NB4 (cell line): ENCODE results near the gene EPSTI1.

Experiments
- DNase-seq: peaks from one replicate; pipeline ENCODE4 v3.0.0; 2010; ENCODE audit warnings: low read depth
- H3K4me3 ChIP-seq: one replicate; pipeline ENCODE4 v1.5.1; 2011; ENCODE audit warnings: mild to moderate bottlenecking, low read depth, low read length, moderate library complexity
- CTCF ChIP-seq: IDR thresholded peaks from one replicate; pipeline ENCODE4 v1.5.1; 2012; ENCODE audit warnings: low read depth, low read length
- MAX ChIP-seq: IDR thresholded peaks from 2 replicates; pipeline ENCODE4 v1.6.1; 2011; ENCODE audit warnings: low read depth, low read length
- MYC ChIP-seq: IDR thresholded peaks from 2 replicates; pipeline ENCODE4 v1.6.1; 2011; ENCODE audit warnings: low read depth, low read length
- POLR2A ChIP-seq: IDR thresholded peaks from 2 replicates; pipeline ENCODE4 v1.6.1; 2011; ENCODE audit warnings: mild to moderate bottlenecking; ENCODE audit not compliant: insufficient read length; ENCODE audit errors: extremely low read depth

The EPSTI1 gene

GRCh38 chr13:43009506-43009905 lies 17.5 kb upstream of the EPSTI1 start:
- no peak overlapping the region for H3K4me3 ChIP-seq
- TF ChIP-seq POLR2A (no peak), CTCF (no peak), MAX (no peak), MYC (no peak)
- DNase-seq, result no peak

GRCh38 chr13:43008596-43008995 lies 16.6 kb upstream of the EPSTI1 start:
- TF ChIP-seq CTCF, result no peak
- no peak for TF ChIP-seq MYC
- TF ChIP-seq MAX, result no peak
- TF ChIP-seq POLR2A, result no peak
- no peak overlapping the region for H3K4me3 ChIP-seq
- DNase-seq, result no peak

- H3K4me3 ChIP-seq, result no peak overlapping the region
- DNase-seq, result no peak
- no peak for TF ChIP-seq CTCF
- TF ChIP-seq POLR2A, result no peak
- TF ChIP-seq MAX, result no peak
- TF ChIP-seq MYC, result no peak
These were observed 15.0 kb upstream of the EPSTI1 start for GRCh38 chr13:43006893-43007631.

GRCh38 chr13:43005460-43006236 lies 13.6 kb upstream of the EPSTI1 start:
- TF ChIP-seq MYC, result no peak
- TF ChIP-seq MAX, result no peak
- TF ChIP-seq POLR2A, result no peak
- TF ChIP-seq CTCF, result no peak
- H3K4me3 ChIP-seq, result no peak overlapping the region
- no peak for DNase-seq

GRCh38 chr13:43003729-43004128 lies 11.7 kb upstream of the EPSTI1 start:
- no peak overlapping the region for H3K4me3 ChIP-seq
- TF ChIP-seq CTCF (no peak), MAX (no peak)
- DNase-seq, result no peak
